C4-2B (cell line): ENCODE data around the gene DUSP16.

Experiments
- H3K27ac ChIP-seq: fragments of 450-650 bp; 2 replicates; pipeline ENCODE4 v1.5.1; 2017
- CTCF ChIP-seq: fragments of 450-650 bp; conservative IDR thresholded peaks from 2 replicates; pipeline ENCODE4 v1.5.1; 2017; ENCODE audit warnings: mild to moderate bottlenecking
- ZFX ChIP-seq: fragments of 450-650 bp; IDR thresholded peaks from 2 replicates; pipeline ENCODE4 v1.6.1; 2017

Gene DUSP16

GRCh38 chr12:12534166-12534866, 28.3 kb downstream of the DUSP16 start:
- TF ChIP-seq ZFX: no peak
- TF ChIP-seq CTCF: no peak
- H3K27ac ChIP-seq: no peak overlapping the region

DNA sequence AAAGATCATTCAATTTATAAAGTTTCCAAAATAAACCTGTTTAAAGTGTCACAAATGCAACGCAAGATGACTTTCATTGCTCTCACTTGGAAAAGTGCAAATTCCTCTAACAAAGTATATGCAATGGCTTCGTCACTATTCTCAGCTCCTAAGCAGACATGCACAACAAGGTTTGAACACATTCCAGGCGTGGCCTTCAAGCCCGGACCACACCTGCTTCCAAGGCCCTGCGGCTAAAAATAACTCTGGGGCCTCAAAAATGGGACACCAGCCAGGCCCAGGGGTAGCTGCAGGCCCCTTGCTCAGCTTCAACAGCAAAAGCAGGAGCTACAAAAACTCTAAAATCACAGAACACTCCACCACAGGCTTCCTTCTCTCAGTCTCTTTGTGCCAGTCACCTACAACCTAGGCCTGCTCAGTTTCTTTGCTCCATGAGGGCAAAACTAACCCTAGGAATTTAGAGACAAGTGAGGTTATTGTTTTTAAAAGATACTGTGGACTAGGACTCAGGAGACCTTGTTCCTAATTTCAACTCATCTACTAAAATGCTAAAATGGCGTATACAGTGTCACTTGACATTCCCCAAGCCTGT, 29.3 kb downstream of the DUSP16 start:
- no peak overlapping the region for H3K27ac ChIP-seq
- TF ChIP-seq CTCF (no peak), ZFX (no peak)

GRCh38 chr12:12531194-12531593, 31.5 kb downstream of the DUSP16 start:
- no peak overlapping the region for H3K27ac ChIP-seq
- TF ChIP-seq ZFX: no peak
- TF ChIP-seq CTCF: no peak

DNA sequence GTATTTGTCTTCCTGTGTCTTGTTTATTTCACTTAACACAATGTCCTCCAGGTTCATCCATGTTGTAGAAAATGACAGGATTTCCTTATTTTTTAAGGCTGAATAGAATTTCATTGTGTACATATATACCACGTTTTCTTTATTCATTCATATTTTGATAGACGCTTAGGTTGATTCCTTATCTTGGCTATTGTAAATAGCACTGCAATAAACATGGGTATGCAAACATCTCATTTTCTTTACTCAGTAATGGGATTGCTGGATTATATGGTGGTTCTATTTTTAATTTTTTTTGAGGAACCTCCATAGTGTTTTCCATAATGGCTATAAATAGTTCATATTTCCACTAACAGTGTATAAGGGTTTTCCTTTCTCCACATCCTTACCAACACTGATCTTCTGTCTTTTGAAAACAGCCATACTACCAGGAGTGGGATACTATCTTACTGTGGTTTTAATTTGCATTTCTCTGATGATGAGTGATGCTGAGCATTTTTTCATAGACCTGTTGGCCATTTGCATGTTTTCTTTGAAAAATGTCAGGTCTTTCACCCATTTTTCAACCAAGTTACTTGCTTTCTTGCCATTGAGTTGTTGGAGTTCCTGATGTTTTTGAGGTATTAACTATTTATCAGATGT, 32.8 kb downstream of the DUSP16 start:
- H3K27ac ChIP-seq: no peak overlapping the region
- TF ChIP-seq ZFX: no peak
- TF ChIP-seq CTCF: no peak

- TF ChIP-seq CTCF: no peak
- no peak for TF ChIP-seq ZFX
These were observed 34.0 kb downstream of the DUSP16 start for GRCh38 chr12:12528361-12529270.

GRCh38 chr12:12527820-12528296, 34.8 kb downstream of the DUSP16 start:
- TF ChIP-seq ZFX (no peak), CTCF (no peak)
- peak overlapping the region; percentile 45 for H3K27ac ChIP-seq

More at GRCh38 chr12:12528361-12529270, 34.0 kb downstream of the DUSP16 start:
- peak overlapping the region; percentile 45 for H3K27ac ChIP-seq
